Measurements from ENCODE around the gene HAUS7.

DNA sequence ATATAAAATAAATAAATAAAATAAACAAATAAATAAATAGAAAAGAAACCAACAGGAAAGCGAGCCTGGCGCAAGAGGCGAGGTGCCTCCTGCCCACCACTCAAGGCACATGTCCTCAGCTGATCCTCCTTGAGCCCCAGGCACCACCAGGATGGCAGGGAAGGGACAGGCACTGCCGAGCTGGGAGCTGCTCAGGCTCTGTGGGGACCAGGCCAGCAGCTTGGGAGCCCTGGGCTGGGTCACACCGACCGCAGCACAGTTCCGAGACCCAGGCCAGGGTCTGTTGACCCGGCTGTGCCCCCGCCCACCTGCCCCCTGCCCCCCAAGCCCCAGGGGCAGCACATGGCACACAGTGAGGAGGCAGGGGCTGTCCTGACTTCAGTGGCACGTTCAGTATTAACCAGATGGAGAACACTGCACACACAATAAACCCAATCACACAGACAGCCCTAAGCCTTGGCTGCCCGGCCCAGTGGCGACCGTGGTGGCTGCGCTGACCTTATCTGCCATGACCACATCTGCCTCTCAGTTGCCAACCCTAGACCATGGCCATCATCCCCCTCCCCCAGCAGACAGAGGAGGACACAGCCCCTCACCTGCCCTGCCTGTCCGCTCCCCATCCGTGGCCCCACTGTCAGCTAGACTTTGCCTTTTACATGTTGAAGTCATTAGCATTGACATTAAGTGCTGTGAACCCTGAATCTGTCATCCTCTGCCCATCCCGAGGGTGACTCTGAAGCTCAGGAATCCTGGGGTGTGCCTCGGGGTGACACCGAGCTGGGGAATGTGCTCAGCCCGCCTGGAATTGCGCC is 21.6 kb downstream of the HAUS7 start:
- TF ChIP-seq, protein P1, sequence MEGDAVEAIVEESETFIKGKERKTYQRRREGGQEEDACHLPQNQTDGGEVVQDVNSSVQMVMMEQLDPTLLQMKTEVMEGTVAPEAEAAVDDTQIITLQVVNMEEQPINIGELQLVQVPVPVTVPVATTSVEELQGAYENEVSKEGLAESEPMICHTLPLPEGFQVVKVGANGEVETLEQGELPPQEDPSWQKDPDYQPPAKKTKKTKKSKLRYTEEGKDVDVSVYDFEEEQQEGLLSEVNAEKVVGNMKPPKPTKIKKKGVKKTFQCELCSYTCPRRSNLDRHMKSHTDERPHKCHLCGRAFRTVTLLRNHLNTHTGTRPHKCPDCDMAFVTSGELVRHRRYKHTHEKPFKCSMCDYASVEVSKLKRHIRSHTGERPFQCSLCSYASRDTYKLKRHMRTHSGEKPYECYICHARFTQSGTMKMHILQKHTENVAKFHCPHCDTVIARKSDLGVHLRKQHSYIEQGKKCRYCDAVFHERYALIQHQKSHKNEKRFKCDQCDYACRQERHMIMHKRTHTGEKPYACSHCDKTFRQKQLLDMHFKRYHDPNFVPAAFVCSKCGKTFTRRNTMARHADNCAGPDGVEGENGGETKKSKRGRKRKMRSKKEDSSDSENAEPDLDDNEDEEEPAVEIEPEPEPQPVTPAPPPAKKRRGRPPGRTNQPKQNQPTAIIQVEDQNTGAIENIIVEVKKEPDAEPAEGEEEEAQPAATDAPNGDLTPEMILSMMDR (IDR thresholded peaks at IDR 0.05): no peak
- no peak for TF ChIP-seq POLR2AphosphoS5 (IDR thresholded peaks at IDR 0.05)
